Measurements from ENCODE around the gene LIX1L. TPM values are rescaled to one million over a fixed set of nuclear protein-coding genes. Genes with fewer than 3 reads are reported as not detected.
A peak's percentile ranks its signal among the peaks of the same experiment; 100 is the strongest.

The LIX1L gene
- total RNA-seq, 5 donors from 2014 or later (not counting 1 experiment from before 2014, with no cell fraction given) = 43.4 to 74.4 (median 64.2) TPM

GRCh38 chr1:145892486-145893087 lies 65.2 kb downstream of the LIX1L start:
- no peak overlapping the region for H3K27ac Mint-ChIP-seq
- no peaks in the 10 kb centered on the region for H3K27me3 Mint-ChIP-seq
- POLR2A ChIA-PET = no interaction called here
- H3K36me3 Mint-ChIP-seq = peaks cover 2% of the 10 kb centered on the region
- Histone ChIP-seq H3K4me3 (ENCODE audit: control insufficient read depth in 1 of 2, extremely low read depth in 1 of 2, low read length in 1 of 2) (no peak overlapping the region), H3K27ac (ENCODE audit: low read length) (no peak overlapping the region), H3K4me1 (ENCODE audit: control insufficient read depth in 1 of 2, extremely low read depth in 1 of 2, insufficient read depth in 2 of 2, low read length in 2 of 2) (no peaks in the 10 kb centered on the region), H3K27me3 (replicated peaks in 1 of 2; ENCODE audit: control insufficient read depth in 2 of 2, extremely low read depth in 1 of 2, insufficient read depth in 2 of 2, low read length in 1 of 2) (no peaks in the 10 kb centered on the region), H3K36me3 (ENCODE audit: control insufficient read depth in 2 of 2, extremely low read depth in 1 of 2, insufficient read depth in 1 of 2, low read length in 1 of 2) (peaks cover 0 to 2% of the 10 kb centered on the region in 2 donors), H3K9me3 (no peaks in the 10 kb centered on the region)
- DNase-seq (no peak), ATAC-seq (replicated peaks in 1 of 4) (no peak)
- CTCF ChIA-PET = interaction anchor here in 1 of 2 donors (0.9 kb wide), 1 partner anchor 86 kb away, joined by 3 read pairs; no protein-coding TSS in a partner anchor
- no peaks in the 10 kb centered on the region for H3K9me3 Mint-ChIP-seq
- H3K4me3 Mint-ChIP-seq = no peak overlapping the region
- no peaks in the 10 kb centered on the region for H3K4me1 Mint-ChIP-seq
- 67% methylated on average over 1 of the region's 3 CpGs for WGBS (ENCODE audit: insufficient coverage)

- H3K27ac ChIP-seq (ENCODE audit: low read length) = no peak overlapping the region
- Mint-ChIP-seq H3K4me1 (peaks cover 0 to 1% (median 1%) of the 10 kb centered on the region in 3 donors), H3K9me3 (no peaks in the 10 kb centered on the region), H3K27me3 (no peaks in the 10 kb centered on the region), H3K4me3 (no peak overlapping the region), H3K36me3 (no peaks in the 10 kb centered on the region), H3K27ac (no peak overlapping the region)
- 33% methylated on average over 1 of the region's 6 CpGs for WGBS (ENCODE audit: insufficient coverage)
- H3K4me1 ChIP-seq (ENCODE audit: control insufficient read depth in 1 of 2, extremely low read depth in 1 of 2, insufficient read depth in 2 of 2, low read length in 2 of 2) = no peaks in the 10 kb centered on the region
- no peaks in the 10 kb centered on the region for H3K36me3 ChIP-seq (ENCODE audit: control insufficient read depth in 2 of 2, extremely low read depth in 1 of 2, insufficient read depth in 1 of 2, low read length in 1 of 2)
- DNase-seq (peak in 30 of 35 experiments; percentile 5 to 65 (median 38)), ATAC-seq (replicated peaks in 1 of 4) (peak; percentile 63 to 74 (median 70))
- POLR2A ChIA-PET = interaction anchor here (0.7 to 1.1 kb wide), 2 partner anchors 9 to 57 kb away, joined by 3 to 4 read pairs; no protein-coding TSS in a partner anchor
- no peaks in the 10 kb centered on the region for H3K27me3 ChIP-seq (replicated peaks in 1 of 2; ENCODE audit: control insufficient read depth in 2 of 2, extremely low read depth in 1 of 2, insufficient read depth in 2 of 2, low read length in 1 of 2)
- CTCF ChIA-PET = interaction anchor here (0.5 to 1.0 kb wide), 4 partner anchors 32 to 87 kb away, joined by 3 read pairs; partner anchors contain the start of gene NUDT17 (in 1 of the 2)
- H3K4me3 ChIP-seq (ENCODE audit: control insufficient read depth in 1 of 2, extremely low read depth in 1 of 2, low read length in 1 of 2) = no peak overlapping the region
- H3K9me3 ChIP-seq = no peaks in the 10 kb centered on the region
These were observed 66.0 kb downstream of the LIX1L start for GRCh38 chr1:145891587-145892485.

- DNase-seq (no peak), ATAC-seq (replicated peaks in 1 of 4) (no peak)
- Histone ChIP-seq H3K4me1 (ENCODE audit: control insufficient read depth in 1 of 2, extremely low read depth in 1 of 2, insufficient read depth in 2 of 2, low read length in 2 of 2) (peaks cover 0 to 5% of the 10 kb centered on the region in 2 experiments), H3K36me3 (ENCODE audit: control insufficient read depth in 2 of 2, extremely low read depth in 1 of 2, insufficient read depth in 1 of 2, low read length in 1 of 2) (no peaks in the 10 kb centered on the region), H3K27ac (ENCODE audit: low read length) (no peak overlapping the region), H3K9me3 (no peaks in the 10 kb centered on the region), H3K27me3 (replicated peaks in 1 of 2; ENCODE audit: control insufficient read depth in 2 of 2, extremely low read depth in 1 of 2, insufficient read depth in 2 of 2, low read length in 1 of 2) (no peaks in the 10 kb centered on the region), H3K4me3 (ENCODE audit: control insufficient read depth in 1 of 2, extremely low read depth in 1 of 2, low read length in 1 of 2) (no peak overlapping the region)
- Mint-ChIP-seq H3K36me3 (no peaks in the 10 kb centered on the region), H3K4me3 (no peak overlapping the region), H3K27ac (no peak overlapping the region), H3K9me3 (no peaks in the 10 kb centered on the region), H3K4me1 (peaks cover 0 to 5% (median 4%) of the 10 kb centered on the region in 3 donors), H3K27me3 (no peaks in the 10 kb centered on the region)
- POLR2A ChIA-PET = interaction anchor here (0.7 to 1.1 kb wide), 2 partner anchors 8 to 58 kb away, joined by 3 to 4 read pairs; no protein-coding TSS in a partner anchor
- WGBS (ENCODE audit: insufficient coverage) = no CpG with 5 or more reads among the region's 1 CpG
- CTCF ChIA-PET = interaction anchor here in 1 of 2 donors (0.9 to 1.0 kb wide), 2 partner anchors 31 to 46 kb away, joined by 3 read pairs; partner anchors contain the start of gene NUDT17
These were observed 66.7 kb downstream of the LIX1L start for GRCh38 chr1:145891143-145891542.

GRCh38 chr1:145889722-145890121 lies 68.1 kb downstream of the LIX1L start:
- Histone ChIP-seq H3K9me3 (no peaks in the 10 kb centered on the region), H3K4me1 (ENCODE audit: control insufficient read depth in 1 of 2, extremely low read depth in 1 of 2, insufficient read depth in 2 of 2, low read length in 2 of 2) (peaks cover 0 to 17% of the 10 kb centered on the region in 2 experiments), H3K27me3 (replicated peaks in 1 of 2; ENCODE audit: control insufficient read depth in 2 of 2, extremely low read depth in 1 of 2, insufficient read depth in 2 of 2, low read length in 1 of 2) (peaks cover 3 to 9% of the 10 kb centered on the region in 2 experiments), H3K4me3 (ENCODE audit: control insufficient read depth in 1 of 2, extremely low read depth in 1 of 2, low read length in 1 of 2) (no peak overlapping the region), H3K36me3 (ENCODE audit: control insufficient read depth in 2 of 2, extremely low read depth in 1 of 2, insufficient read depth in 1 of 2, low read length in 1 of 2) (no peaks in the 10 kb centered on the region), H3K27ac (ENCODE audit: low read length) (no peak overlapping the region)
- POLR2A ChIA-PET = no interaction called here
- Mint-ChIP-seq H3K4me1 (peaks cover 9 to 17% (median 14%) of the 10 kb centered on the region in 3 donors), H3K36me3 (no peaks in the 10 kb centered on the region), H3K9me3 (no peaks in the 10 kb centered on the region), H3K27ac (no peak overlapping the region), H3K4me3 (no peak overlapping the region), H3K27me3 (peaks cover 6 to 7% of the 10 kb centered on the region in 2 donors)
- ATAC-seq (replicated peaks in 1 of 4) (no peak), DNase-seq (no peak)
- CTCF ChIA-PET = interaction anchor here in 1 of 2 donors (0.7 kb wide), 1 partner anchor 127 kb away, joined by 5 read pairs; no protein-coding TSS in a partner anchor
- WGBS (ENCODE audit: insufficient coverage) = no CpG with 5 or more reads among the region's 3 CpGs

GRCh38 chr1:145887631-145888030 lies 70.2 kb downstream of the LIX1L start:
- no peak for DNase-seq
- H3K36me3 Mint-ChIP-seq = no peaks in the 10 kb centered on the region
- Histone ChIP-seq H3K36me3 (ENCODE audit: control insufficient read depth in 2 of 2, extremely low read depth in 1 of 2, insufficient read depth in 1 of 2, low read length in 1 of 2) (no peaks in the 10 kb centered on the region), H3K9me3 (no peaks in the 10 kb centered on the region), H3K4me1 (ENCODE audit: control insufficient read depth in 1 of 2, extremely low read depth in 1 of 2, insufficient read depth in 2 of 2, low read length in 2 of 2) (peaks cover 0 to 17% of the 10 kb centered on the region in 2 experiments), H3K4me3 (ENCODE audit: control insufficient read depth in 1 of 2, extremely low read depth in 1 of 2, low read length in 1 of 2) (no peak overlapping the region), H3K27me3 (replicated peaks in 1 of 2; ENCODE audit: control insufficient read depth in 2 of 2, extremely low read depth in 1 of 2, insufficient read depth in 2 of 2, low read length in 1 of 2) (peaks cover 3 to 14% of the 10 kb centered on the region in 2 experiments), H3K27ac (ENCODE audit: low read length) (no peak overlapping the region)
- peaks cover 17 to 20% of the 10 kb centered on the region in 2 donors for H3K27me3 Mint-ChIP-seq
- peak overlapping the region in 2 of 3 donors; percentile 17 to 73 for H3K4me3 Mint-ChIP-seq
- H3K27ac Mint-ChIP-seq = no peak overlapping the region
- ChIA-PET CTCF (interaction anchor here in 1 of 2 donors (0.7 kb wide), 1 partner anchor 104 kb away, joined by 3 read pairs; no protein-coding TSS in a partner anchor), POLR2A (no interaction called here)
- ATAC-seq (replicated peaks in 1 of 4) = no peak
- H3K9me3 Mint-ChIP-seq = no peaks in the 10 kb centered on the region
- WGBS (ENCODE audit: insufficient coverage) = 100% methylated on average over 1 of the region's 5 CpGs
- peaks cover 12 to 20% (median 16%) of the 10 kb centered on the region in 3 donors for H3K4me1 Mint-ChIP-seq

- DNase-seq (no peak), ATAC-seq (replicated peaks in 1 of 4) (no peak)
- no peak overlapping the region for H3K27ac ChIP-seq (ENCODE audit: low read length)
- Mint-ChIP-seq H3K36me3 (no peaks in the 10 kb centered on the region), H3K4me3 (peak overlapping the region; percentile 58 to 73 (median 72)), H3K9me3 (no peaks in the 10 kb centered on the region), H3K27ac (no peak overlapping the region), H3K4me1 (peaks cover 12 to 20% (median 16%) of the 10 kb centered on the region in 3 donors), H3K27me3 (peaks cover 19 to 22% of the 10 kb centered on the region in 2 donors)
- ChIA-PET POLR2A (no interaction called here), CTCF (interaction anchor here in 1 of 2 donors (0.5 to 1.6 kb wide), 4 partner anchors 8 to 41 kb away, joined by 3 to 5 read pairs (median 4); partner anchors contain the start of genes NUDT17 and PIAS3)
- 52% methylated on average over 4 of the region's 8 CpGs for whole genome bisulfite sequencing (ENCODE audit: insufficient coverage)
- H3K4me1 ChIP-seq (ENCODE audit: control insufficient read depth in 1 of 2, extremely low read depth in 1 of 2, insufficient read depth in 2 of 2, low read length in 2 of 2) = peaks cover 0 to 17% of the 10 kb centered on the region in 2 experiments
- no peak overlapping the region for H3K4me3 ChIP-seq (ENCODE audit: control insufficient read depth in 1 of 2, extremely low read depth in 1 of 2, low read length in 1 of 2)
- H3K36me3 ChIP-seq (ENCODE audit: control insufficient read depth in 2 of 2, extremely low read depth in 1 of 2, insufficient read depth in 1 of 2, low read length in 1 of 2) = no peaks in the 10 kb centered on the region
- no peaks in the 10 kb centered on the region for H3K9me3 ChIP-seq
- H3K27me3 ChIP-seq (replicated peaks in 1 of 2; ENCODE audit: control insufficient read depth in 2 of 2, extremely low read depth in 1 of 2, insufficient read depth in 2 of 2, low read length in 1 of 2) = peaks cover 3 to 18% of the 10 kb centered on the region in 2 experiments
These were observed 71.0 kb downstream of the LIX1L start for GRCh38 chr1:145886816-145887215.
